Left forelimb (tissue), 1 donor: ENCODE measurements around the gene BMP6.
"Not testable (repeated sequence)": the region's sequence is repeated elsewhere in the genome, so short reads cannot be mapped to it uniquely, and the experiment has no call there.

Source experiments
- DNase-seq: peaks from one replicate; pipeline ENCODE4 v3.0.0-alpha.2; 2018; ENCODE audit warnings: low spot score

Gene BMP6

DNA sequence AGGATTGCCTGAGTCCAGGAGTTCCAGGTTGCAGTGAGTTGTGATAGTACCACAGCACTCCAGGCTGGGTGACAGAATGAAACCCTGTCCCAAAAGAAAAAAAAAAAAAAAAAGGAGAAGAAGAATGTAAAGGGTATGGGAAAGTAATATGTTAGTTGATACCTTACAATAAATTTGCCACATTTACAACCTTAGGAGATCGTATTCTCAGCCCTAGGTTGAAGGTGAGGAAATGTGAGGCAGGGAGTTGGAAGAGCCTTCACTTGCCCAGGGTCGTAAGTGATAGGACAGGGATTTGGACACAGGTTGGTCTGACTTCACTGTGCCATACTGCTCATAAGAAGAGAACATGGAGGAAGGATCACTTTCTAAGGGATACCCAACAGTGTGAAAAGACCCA lies 68.6 kb downstream of the BMP6 start:
- DNase-seq = no peak

- no peak for DNase-seq
Measured at GRCh38 chr6:7797386-7797785, 71.5 kb downstream of the BMP6 start.

DNA sequence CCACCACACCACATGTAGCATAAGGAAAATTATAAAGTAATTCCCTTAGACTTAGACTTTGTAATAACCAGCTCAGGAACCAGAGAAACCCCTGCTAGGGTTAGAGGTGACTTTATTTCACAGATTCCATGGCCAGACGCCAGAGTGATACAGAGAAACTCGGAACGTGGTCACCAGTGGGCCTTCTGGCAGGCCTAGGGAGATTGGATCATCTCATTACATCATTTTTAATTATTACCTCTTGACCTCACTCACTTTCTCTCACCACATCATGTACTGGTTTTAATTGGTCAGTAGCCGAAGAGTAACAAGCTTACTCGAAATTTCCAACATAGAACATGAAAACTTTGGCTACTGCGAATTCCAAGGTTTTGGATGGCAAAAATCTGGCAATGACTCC lies 72.9 kb downstream of the BMP6 start:
- no peak for DNase-seq

DNA sequence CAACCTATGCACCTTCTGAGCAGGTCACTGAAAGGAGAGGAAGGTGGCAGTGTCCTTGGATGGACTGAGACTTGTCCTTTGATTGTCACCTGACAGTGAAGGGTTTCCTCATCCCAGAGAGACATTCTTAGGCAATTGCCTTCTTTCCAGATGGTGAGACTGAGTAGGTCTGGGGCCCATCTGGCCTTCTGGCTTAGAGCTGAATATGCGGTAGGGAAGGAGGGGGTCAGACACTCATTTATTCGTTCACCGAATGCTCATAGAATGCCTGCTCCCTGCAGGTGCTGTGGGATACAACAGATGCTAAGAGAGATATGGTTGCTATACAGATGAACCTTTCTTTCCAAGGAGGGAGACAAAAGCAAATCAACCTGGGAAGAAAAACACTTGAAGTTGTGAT lies 76.8 kb downstream of the BMP6 start:
- no peak for DNase-seq

GRCh38 chr6:7803214-7803613 lies 77.3 kb downstream of the BMP6 start:
- DNase-seq = no peak

DNA sequence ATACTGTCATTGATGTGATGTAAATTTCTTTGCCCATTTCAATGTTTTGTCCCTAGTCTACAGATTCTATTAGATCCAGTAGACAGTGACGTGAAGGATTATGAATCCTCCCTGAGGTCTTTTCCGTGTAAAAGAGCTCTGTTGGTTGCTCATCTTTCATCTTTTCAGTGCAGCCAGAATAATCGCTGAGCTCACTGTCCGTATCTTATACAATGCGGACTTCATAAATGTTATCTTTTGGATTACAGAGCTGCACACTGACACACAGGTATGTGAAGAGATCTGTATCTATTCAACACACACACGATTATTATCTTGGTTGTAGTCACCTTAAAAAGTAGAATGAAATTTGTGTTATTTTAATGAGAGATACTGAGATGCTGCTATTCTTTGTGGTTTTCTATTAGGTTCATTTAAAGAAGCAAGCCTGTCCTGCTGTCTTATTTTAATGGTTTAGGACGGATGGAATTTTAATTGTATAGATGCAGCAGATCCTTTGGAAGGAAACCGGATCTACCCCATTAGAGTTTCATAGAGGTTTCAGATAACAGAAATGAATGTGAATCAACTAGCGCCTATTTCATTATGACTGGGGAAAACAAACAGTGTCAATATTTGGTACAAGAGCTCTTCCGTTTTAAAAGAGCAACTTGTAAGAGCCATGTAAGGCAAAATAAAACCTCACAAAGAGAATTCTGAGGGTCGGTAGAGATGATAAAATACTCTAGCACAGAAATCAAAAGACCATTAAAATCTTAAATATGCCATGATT lies 79.4 kb downstream of the BMP6 start:
- DNase-seq = no peak

GRCh38 chr6:7805850-7806214 lies 79.9 kb downstream of the BMP6 start:
- no peak for DNase-seq

GRCh38 chr6:7806711-7807110 lies 80.8 kb downstream of the BMP6 start:
- DNase-seq = no peak

DNA sequence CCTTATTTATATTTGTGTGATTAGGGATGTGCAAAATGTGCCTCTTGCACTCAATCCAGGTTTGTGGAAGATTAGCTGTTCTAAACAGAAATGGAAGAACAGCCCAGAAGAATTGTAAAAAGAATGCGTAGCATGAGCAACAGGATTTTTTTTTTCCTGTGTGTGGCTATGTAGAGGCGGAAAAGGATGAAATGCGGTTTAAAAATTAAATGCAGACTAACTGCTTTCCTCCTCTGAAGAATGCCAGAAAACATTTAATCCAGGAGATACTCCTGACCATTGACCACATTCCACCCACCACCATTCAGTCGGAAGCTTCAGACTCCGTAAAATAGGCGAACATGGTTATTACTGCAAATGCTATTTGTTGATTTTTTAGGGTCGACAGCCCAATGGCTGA lies 83.4 kb downstream of the BMP6 start:
- DNase-seq = no peak

DNA sequence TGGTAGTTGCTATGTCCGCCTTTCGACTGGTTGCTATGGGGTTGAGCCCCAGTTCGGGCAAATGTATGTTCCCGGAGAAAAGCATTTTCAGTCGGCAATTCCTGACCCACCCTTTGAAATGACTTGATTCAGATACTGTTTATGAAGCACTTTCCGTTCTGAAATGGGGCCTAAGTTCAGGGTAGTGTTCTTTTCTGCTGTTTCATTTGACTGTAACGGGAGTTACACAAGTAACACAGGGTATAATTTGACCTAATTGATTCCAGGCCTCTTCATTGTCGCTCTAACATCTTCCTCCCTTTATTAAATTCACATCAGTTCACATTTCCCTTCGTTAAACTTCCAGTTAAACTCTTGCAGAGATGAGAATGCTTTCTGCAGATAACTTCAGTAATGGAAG lies 85.5 kb downstream of the BMP6 start:
- no peak for DNase-seq

GRCh38 chr6:7812623-7813022 lies 86.7 kb downstream of the BMP6 start:
- DNase-seq = no peak

GRCh38 chr6:7813193-7813592 lies 87.3 kb downstream of the BMP6 start:
- DNase-seq = no peak

DNA sequence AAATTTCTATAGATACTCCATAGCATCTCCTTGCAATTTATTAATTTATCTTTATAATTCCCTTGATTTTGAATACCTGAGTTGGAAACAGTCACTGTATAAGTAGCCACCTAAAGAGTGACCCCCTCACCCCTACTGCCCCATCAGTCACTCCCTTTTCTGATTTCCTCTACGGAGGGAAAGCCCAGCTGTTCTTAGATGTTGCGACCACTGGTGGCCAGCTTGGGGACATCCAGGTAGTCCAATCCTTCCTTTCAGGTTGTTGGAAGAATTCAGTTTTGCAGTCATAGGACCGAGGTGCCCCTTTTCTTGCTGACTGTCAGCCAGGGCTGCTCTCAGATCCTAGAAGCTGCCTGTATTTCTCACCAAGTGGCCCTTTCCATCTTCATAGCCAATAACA lies 87.8 kb downstream of the BMP6 start:
- no peak for DNase-seq

DNA sequence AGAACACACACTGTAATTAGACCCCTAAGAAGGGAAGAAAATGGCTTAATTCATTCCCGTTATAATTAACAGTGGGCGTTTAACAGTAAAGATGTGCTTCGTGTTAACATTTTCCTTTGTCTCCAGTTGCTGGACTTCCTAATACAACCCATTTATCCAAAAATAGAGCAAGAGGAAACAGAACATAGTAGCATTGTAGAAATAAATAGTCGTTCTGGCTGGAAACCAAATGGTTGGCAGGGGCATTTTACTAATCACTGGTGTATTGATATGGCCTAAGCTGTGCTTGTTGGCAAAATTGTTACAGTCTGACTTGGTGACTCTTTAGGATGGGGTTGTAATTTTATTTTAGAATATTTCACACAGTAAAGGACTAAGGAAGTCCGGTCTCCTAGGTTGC lies 89.8 kb downstream of the BMP6 start:
- no peak for DNase-seq

GRCh38 chr6:7817184-7817583 lies 91.3 kb downstream of the BMP6 start:
- not testable (repeated sequence) for DNase-seq

GRCh38 chr6:7818257-7819214 lies 92.6 kb downstream of the BMP6 start:
- DNase-seq = no peak

DNA sequence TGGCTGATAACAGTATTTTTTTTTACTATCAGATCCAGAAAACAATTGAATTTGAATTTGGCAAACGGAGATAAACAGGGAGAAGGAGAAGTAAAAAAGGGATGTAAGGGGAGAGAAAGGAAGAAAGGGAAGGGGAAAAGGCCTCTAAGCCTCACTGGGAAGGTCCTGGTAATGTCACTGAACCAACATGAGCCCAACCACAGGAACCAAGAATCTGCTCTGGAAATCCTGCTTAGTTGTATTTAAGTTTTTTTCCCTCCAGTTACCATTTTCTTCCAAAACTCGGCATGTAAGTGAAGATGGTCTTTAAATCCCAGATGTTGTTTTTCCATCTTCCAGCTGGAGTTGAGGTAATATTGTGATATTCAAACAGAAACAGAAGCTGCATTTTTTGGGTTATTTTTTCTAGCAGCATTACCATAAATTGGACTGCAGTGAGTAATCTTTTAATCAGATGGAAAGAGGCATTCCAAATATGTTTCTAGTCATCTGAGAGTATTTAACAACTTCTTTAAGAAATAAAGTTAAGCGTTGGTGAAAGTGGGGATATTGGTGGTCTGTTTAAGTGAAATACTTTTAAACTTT lies 93.6 kb downstream of the BMP6 start:
- no peak for DNase-seq

DNA sequence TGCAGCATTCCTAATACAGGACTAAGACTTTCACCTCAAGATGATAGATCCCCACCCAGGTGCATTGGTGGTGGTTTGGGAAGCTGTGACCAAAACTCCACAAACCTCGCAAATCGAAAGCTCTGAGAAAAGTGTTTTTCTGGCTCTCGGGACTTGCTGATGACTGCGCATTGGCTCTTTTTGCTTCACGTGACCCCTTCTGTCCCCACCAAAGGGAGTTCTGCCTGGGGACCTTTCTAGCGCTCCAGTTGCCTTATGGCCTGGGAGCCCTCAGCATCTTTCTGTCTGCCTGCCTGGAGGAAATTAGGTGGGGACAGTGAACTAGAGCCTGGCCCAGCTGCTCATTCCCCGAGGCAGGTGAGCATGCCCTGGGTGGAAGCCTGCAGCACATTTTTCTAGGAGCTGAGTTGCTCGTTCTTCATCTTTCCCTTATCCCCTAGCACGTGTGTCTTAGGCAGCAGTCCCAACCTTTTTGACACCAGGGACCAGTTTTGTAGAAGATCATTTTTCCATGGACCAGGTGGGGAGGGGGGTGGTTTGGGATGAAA lies 94.5 kb downstream of the BMP6 start:
- DNase-seq = no peak

- no peak for DNase-seq
Measured at GRCh38 chr6:7821426-7821825, 95.5 kb downstream of the BMP6 start.

DNA sequence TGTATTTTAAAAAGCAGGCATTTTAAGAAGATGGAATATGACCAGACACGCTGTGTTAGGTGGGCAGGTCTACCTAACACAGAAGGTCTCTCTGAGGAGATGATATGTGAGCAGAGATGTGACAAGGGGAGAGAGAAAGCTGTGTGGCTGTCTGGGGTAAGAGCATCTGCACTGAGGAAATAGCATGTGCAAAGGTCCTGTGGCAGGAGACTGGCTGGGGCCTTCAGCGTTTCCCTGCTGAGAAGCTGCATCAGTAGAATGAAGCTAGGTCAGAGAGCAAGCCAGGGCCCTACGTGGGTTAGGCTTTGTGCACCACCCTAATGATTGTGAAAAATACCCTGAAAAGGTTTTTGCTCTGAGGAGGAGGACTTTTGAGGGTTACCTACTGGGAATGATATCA lies 97.7 kb downstream of the BMP6 start:
- DNase-seq = no peak

DNA sequence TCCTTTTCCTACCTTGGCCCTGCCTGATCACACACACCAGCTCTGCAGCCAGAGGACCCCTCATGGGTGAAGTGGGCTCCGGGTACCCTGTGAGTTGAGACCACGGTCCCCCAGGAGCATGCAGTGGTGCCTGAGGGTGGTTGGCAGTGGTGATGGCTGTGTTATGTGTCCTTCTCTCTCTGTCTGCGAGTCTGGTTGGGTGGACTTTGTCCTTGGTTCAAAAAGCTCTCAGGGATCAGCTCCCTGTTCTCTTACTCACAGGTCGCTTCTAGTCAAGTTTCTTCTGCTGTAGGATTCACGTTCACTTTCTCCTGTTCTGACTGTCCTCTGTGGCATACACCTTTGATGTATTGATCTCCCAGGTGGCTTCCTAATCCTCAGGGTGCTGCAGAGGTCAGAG lies 100.1 kb downstream of the BMP6 start:
- no peak for DNase-seq

DNA sequence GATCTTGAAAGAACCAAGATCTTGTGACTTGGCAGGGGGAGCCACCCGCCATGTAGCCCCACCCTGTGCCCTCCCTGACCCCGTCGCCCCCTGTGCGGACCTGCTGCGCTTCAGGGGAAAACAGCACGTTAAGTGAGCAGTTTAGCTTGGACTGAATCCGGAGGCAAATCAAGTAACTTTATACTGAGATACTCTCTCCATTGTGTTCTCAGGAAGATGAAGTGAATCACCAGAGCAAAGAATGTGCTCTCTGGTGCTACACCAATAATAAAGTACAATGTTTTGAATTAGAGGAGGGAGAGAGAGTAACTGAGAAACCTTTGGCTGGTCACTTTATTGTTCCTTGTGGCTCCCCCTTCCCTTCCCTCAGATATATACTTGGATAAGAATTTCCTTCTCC lies 101.2 kb downstream of the BMP6 start:
- no peak for DNase-seq

DNA sequence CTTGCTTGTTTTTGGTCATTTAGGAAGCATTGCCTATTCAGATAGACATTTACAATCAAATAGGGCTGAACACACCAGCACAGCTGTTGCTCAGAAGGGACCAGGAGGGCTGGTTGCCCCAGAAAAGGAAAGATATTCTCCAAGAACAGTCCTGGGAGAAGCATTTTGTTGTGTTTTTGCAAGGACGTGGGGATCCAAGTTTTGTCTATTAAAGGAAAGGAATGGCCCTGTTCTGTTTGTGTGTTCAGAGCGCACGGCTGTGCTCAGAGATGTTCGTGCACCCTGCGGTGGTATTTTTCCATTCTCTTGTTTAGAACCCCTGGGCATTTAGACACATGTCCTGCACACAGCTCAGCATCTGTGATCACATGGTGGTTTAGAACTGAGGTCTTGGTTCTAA lies 102.2 kb downstream of the BMP6 start:
- no peak for DNase-seq
